ENCODE data around the gene LAMA3. TPM values are rescaled to one million over a fixed set of nuclear protein-coding genes. Genes with fewer than 3 reads are reported as not detected.

LAMA3 gene
- total and polyA plus RNA-seq, 2 donors (not counting 3 experiments of a cell fraction or from before 2014, with no cell fraction given), result 2.6 to 12.3 TPM

GRCh38 chr18:23816021-23816420 lies 126.8 kb downstream of the LAMA3 start:
- Histone ChIP-seq H4K20me1 (replicated peaks; ENCODE audit: control insufficient read depth, extremely low read depth, insufficient read depth, low read length) (no peaks in the 10 kb centered on the region), H3K27ac (ENCODE audit: insufficient read depth, low read depth, low read length) (no peak overlapping the region), H3K4me2 (ENCODE audit: insufficient read depth, low read length) (no peak overlapping the region), H3K9me1 (replicated peaks; ENCODE audit: control insufficient read depth, extremely low read depth, insufficient read depth, low read length) (no peaks in the 10 kb centered on the region), H3K79me2 (ENCODE audit: control insufficient read depth, insufficient read depth, low read length) (no peaks in the 10 kb centered on the region), H3K4me1 (ENCODE audit: control insufficient read depth, extremely low read depth, insufficient read depth, low read length) (no peaks in the 10 kb centered on the region), H3K9ac (replicated peaks; ENCODE audit: extremely low read depth, insufficient read depth, low read length) (no peak overlapping the region), H3K9me3 (replicated peaks; ENCODE audit: control insufficient read depth, insufficient read depth, low read length) (no peaks in the 10 kb centered on the region), H3K36me3 (ENCODE audit: control insufficient read depth in 2 of 2, extremely low read depth in 1 of 2, insufficient read depth in 2 of 2, low read length in 2 of 2) (no peaks in the 10 kb centered on the region), H2AFZ (ENCODE audit: low read depth, low read length) (no peak overlapping the region), H3K4me3 (replicated peaks in 1 of 3; ENCODE audit: insufficient read depth in 1 of 3, low read depth in 1 of 3, low read length in 3 of 3) (no peak overlapping the region), H3K27me3 (ENCODE audit: control insufficient read depth in 2 of 2, insufficient read depth in 2 of 2, low read length in 2 of 2) (no peaks in the 10 kb centered on the region)
- intact Hi-C loops (cut with micrococcal nuclease) (no loop called here), dilution Hi-C loops (cut with MboI; ENCODE audit: extremely low pct_ligation_motif_present, low sequenced_read_pairs) (no loop called here)
- no peak for FAIRE-seq
- POLR2A ChIA-PET, result no interaction called here
- TF ChIP-seq FOS (IDR thresholded peaks at IDR 0.05; ENCODE audit: borderline replicate concordance, insufficient read depth, low read length), result no peak
- no peak for TF ChIP-seq CTCF (IDR thresholded peaks at IDR 0.05; ENCODE audit: extremely low read depth in 1 of 2, insufficient read depth in 1 of 2, low read depth in 1 of 2, low read length in 2 of 2)
- no peak for TF ChIP-seq GATA2 (IDR thresholded peaks at IDR 0.05; ENCODE audit: insufficient read depth, insufficient read length, low read depth, low read length)
- TF ChIP-seq POLR2AphosphoS5 (IDR thresholded peaks at IDR 0.05; ENCODE audit: insufficient read depth, low read depth, low read length), result no peak
- no peak for TF ChIP-seq JUN (IDR thresholded peaks at IDR 0.05; ENCODE audit: borderline replicate concordance, insufficient read depth, insufficient read length, low read depth)
- no peak for TF ChIP-seq POLR2A (IDR thresholded peaks at IDR 0.05; ENCODE audit: low read depth, low read length)
- TF ChIP-seq MAX (IDR thresholded peaks at IDR 0.05; ENCODE audit: insufficient read depth, insufficient read length), result no peak
- TF ChIP-seq MYC (IDR thresholded peaks at IDR 0.05; ENCODE audit: low read depth, low read length), result no peak
- no peak for TF ChIP-seq EZH2 (IDR thresholded peaks at IDR 0.05; ENCODE audit: borderline replicate concordance, low read depth, low read length, severe bottlenecking)
- BruUV-seq (replicated peaks), result no TSS peak
- CTCF ChIA-PET, result interaction anchor here (1.0 kb wide), 1 partner anchor 194 kb away, joined by 3 read pairs; no protein-coding TSS in a partner anchor
- no peak for DNase-seq (ENCODE audit: low read depth, low spot score)

Data from endothelial cell of umbilical vein (primary cell).